HTERT RPE-1 (cell line): Measurements from ENCODE around the gene KLHDC7A.

Experiments used
- in situ Hi-C: fragments of 300-500 bp; cut with MboI; formaldehyde crosslinking; loops from 4 replicates; pipeline ENCODE4 v1.14.3; 2020; ENCODE audit warnings: low sequenced_read_pairs

Gene KLHDC7A

GRCh38 chr1:18470671-18471355 is 9.9 kb upstream of the KLHDC7A start:
- in situ Hi-C loops: no loop called here

GRCh38 chr1:18473195-18473815 is 7.4 kb upstream of the KLHDC7A start:
- in situ Hi-C loops: no loop called here

GRCh38 chr1:18474559-18475175 is 6.1 kb upstream of the KLHDC7A start:
- in situ Hi-C loops: no loop called here

GRCh38 chr1:18475234-18475905 is 5.4 kb upstream of the KLHDC7A start:
- in situ Hi-C loops: no loop called here

GRCh38 chr1:18479454-18479853 is 1.3 kb upstream of the KLHDC7A start:
- in situ Hi-C loops: no loop called here

- in situ Hi-C loops: no loop called here
Observed at GRCh38 chr1:18481190-18481920, 625 bp downstream of the KLHDC7A start.

GRCh38 chr1:18481921-18482701 is 1.4 kb downstream of the KLHDC7A start:
- in situ Hi-C loops: no loop called here

GRCh38 chr1:18482721-18483425 is 2.1 kb downstream of the KLHDC7A start:
- in situ Hi-C loops: no loop called here

- in situ Hi-C loops: no loop called here
Observed at GRCh38 chr1:18484276-18484675, 3.5 kb downstream of the KLHDC7A start.

GRCh38 chr1:18484721-18485120 is 4.0 kb downstream of the KLHDC7A start:
- in situ Hi-C loops: no loop called here

- in situ Hi-C loops: no loop called here
Observed at GRCh38 chr1:18485227-18485626, 4.5 kb downstream of the KLHDC7A start.

GRCh38 chr1:18486195-18486594 is 5.5 kb downstream of the KLHDC7A start:
- in situ Hi-C loops: no loop called here

GRCh38 chr1:18489417-18490143 is 8.8 kb downstream of the KLHDC7A start:
- in situ Hi-C loops: no loop called here

GRCh38 chr1:18491168-18491567 is 10.4 kb downstream of the KLHDC7A start:
- in situ Hi-C loops: no loop called here

- in situ Hi-C loops: no loop called here
Observed at GRCh38 chr1:18494304-18494703, 13.6 kb downstream of the KLHDC7A start.

- in situ Hi-C loops: no loop called here
Observed at GRCh38 chr1:18495635-18496034, 14.9 kb downstream of the KLHDC7A start.

GRCh38 chr1:18496056-18496455 is 15.3 kb downstream of the KLHDC7A start:
- in situ Hi-C loops: no loop called here

- in situ Hi-C loops: no loop called here
Observed at GRCh38 chr1:18496497-18497235, 15.9 kb downstream of the KLHDC7A start.
